Measurements from ENCODE around the gene TRMT112.
A peak's percentile ranks its signal among the peaks of the same experiment; 100 is the strongest.

DNA sequence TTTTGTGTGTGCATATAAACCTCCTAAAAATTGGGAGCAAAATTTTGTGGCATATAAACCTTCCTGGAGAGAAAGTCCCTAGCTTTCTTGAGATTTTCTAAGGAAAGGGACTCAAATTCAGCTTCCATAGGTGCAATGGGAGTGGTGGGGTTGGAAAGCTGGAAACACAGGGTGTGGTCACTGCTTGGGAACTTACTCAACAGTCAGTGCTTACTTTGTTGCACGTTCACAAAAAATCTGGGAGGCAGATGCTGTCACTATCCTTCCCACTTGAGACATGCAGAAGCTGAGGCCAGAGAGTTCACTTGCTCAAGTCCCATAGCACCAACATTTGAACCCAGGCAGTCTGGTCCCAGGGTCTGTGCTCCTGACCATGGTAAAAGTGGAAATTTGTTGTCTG is 21.1 kb downstream of the TRMT112 start:
- TF ChIP-seq, protein P1, sequence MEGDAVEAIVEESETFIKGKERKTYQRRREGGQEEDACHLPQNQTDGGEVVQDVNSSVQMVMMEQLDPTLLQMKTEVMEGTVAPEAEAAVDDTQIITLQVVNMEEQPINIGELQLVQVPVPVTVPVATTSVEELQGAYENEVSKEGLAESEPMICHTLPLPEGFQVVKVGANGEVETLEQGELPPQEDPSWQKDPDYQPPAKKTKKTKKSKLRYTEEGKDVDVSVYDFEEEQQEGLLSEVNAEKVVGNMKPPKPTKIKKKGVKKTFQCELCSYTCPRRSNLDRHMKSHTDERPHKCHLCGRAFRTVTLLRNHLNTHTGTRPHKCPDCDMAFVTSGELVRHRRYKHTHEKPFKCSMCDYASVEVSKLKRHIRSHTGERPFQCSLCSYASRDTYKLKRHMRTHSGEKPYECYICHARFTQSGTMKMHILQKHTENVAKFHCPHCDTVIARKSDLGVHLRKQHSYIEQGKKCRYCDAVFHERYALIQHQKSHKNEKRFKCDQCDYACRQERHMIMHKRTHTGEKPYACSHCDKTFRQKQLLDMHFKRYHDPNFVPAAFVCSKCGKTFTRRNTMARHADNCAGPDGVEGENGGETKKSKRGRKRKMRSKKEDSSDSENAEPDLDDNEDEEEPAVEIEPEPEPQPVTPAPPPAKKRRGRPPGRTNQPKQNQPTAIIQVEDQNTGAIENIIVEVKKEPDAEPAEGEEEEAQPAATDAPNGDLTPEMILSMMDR (conservative IDR thresholded peaks at IDR 0.05 in 1 of 2, IDR thresholded peaks at IDR 0.05 in 1 of 2; ENCODE audit: low read depth in 1 of 2, low read length in 2 of 2): no peak
- TF ChIP-seq EZH2 (IDR thresholded peaks at IDR 0.05; ENCODE audit: low read length, missing control alignments): peak; percentile 18
